Gastrocnemius medialis (tissue), 4 donors: Measurements from ENCODE around the gene PRKCH. TPM values are rescaled to one million over a fixed set of nuclear protein-coding genes. Genes with fewer than 3 reads are reported as not detected.

Experiments used
- ATAC-seq, 2 donors: fragments of 150-250 bp; one replicate each; pipeline ENCODE4 v1.9.1; 2016
- DNase-seq, 2 donors: peaks; one replicate each; pipeline ENCODE4 v3.0.0-alpha.2; 2019
- H3K27ac ChIP-seq, 4 donors: fragments of 200-600 bp; sonication (generic); 1 replicate in 1 of 4; 2 replicates in 3 of 4; pipeline ENCODE4 v1.5.1; 2016 to 2018; ENCODE audit warnings: mild to moderate bottlenecking in 2 of 4, moderate library complexity in 1 of 4
- H3K27me3 ChIP-seq, 3 donors: fragments of 200-600 bp; sonication (generic) in 2 of 3; 1 replicate in 1 of 3; 2 replicates in 2 of 3; pipeline versions ENCODE4 v1.5.1 to v1.6.0; 2016 to 2019; ENCODE audit warnings: mild to moderate bottlenecking in 1 of 3, moderate library complexity in 1 of 3
- H3K36me3 ChIP-seq, 2 donors: fragments of 200-600 bp; sonication (generic) in 1 of 2; one replicate each; pipeline ENCODE4 v1.5.1; 2017 to 2018
- H3K4me1 ChIP-seq, 2 donors: fragments of 200-600 bp; sonication (generic) in 1 of 2; one replicate each; pipeline ENCODE4 v1.5.1; 2016 to 2017; ENCODE audit warnings: mild to moderate bottlenecking in 2 of 2
- H3K4me3 ChIP-seq, 4 donors: fragments of 200-600 bp; sonication (generic) in 3 of 4; 1 replicate in 1 of 4; 2 replicates in 3 of 4; pipeline ENCODE4 v1.5.1; 2016 to 2019; ENCODE audit warnings: mild to moderate bottlenecking in 2 of 4
- H3K9me3 ChIP-seq, 3 donors: fragments of 200-600 bp; sonication (generic) in 2 of 3; 1 replicate in 1 of 3; 2 replicates in 2 of 3; pipeline ENCODE4 v1.5.1; 2016 to 2019
- CTCF ChIP-seq, 5 experiments: fragments of 450-650 bp in 3 of 5; fragments of 200-600 bp in 2 of 5; sonication (generic) in 2 of 5; IDR thresholded peaks in 4 of 5; conservative IDR thresholded peaks in 1 of 5; 1 replicate in 4 of 5; 2 replicates in 1 of 5; pipeline ENCODE4 v1.5.1; 2016 to 2019; ENCODE audit warnings: antibody characterized with exemption in 5 of 5, mild to moderate bottlenecking in 3 of 5, moderate library complexity in 3 of 5
- POLR2A ChIP-seq, 2 donors: fragments of 450-650 bp; IDR thresholded peaks; one replicate each; pipeline ENCODE4 v1.6.1; 2017; ENCODE audit warnings: antibody characterized with exemption in 2 of 2, mild to moderate bottlenecking in 2 of 2, moderate library complexity in 2 of 2
- in situ Hi-C, 4 donors: fragments of 200-750 bp; cut with MboI; loops; one replicate each; pipeline versions ENCODE4 v1.15.0 to v1.8.0; 2017; ENCODE audit warnings: low sequenced_read_pairs in 4 of 4
- intact Hi-C: fragments of 100-400 bp; cut with DNase I; formaldehyde crosslinking; loops from one replicate; pipeline ENCODE4 v1.15.1; 2023; ENCODE audit warnings: low total_unique reads
- total RNA-seq, 4 donors: library from RNA; depleted of rRNA; stranded (reverse); fragments of >200 nt; gene quantifications; one replicate each; pipeline versions ENCODE4 v1.1.0 to v1.2.3, GENCODE V29; 2016

The PRKCH gene
- total RNA-seq, 4 donors from 2014 or later, result 11.3 to 32.4 (median 16.6) TPM

- Histone ChIP-seq H3K4me3 (no peak overlapping the region), H3K9me3 (no peaks in the 10 kb centered on the region), H3K27ac (peak overlapping the region; percentile 55 to 70 (median 60)), H3K27me3 (no peaks in the 10 kb centered on the region), H3K36me3 (no peaks in the 10 kb centered on the region), H3K4me1 (peaks cover 19 to 44% of the 10 kb centered on the region in 2 donors)
- intact Hi-C loops (no loop called here), in situ Hi-C loops (no loop called here)
- peak; percentile 58 to 68 for ATAC-seq
- no peak for DNase-seq
- no peak for TF ChIP-seq CTCF (IDR thresholded peaks at IDR 0.05 in 4 of 5, conservative IDR thresholded peaks at IDR 0.05 in 1 of 5)
- no peak for TF ChIP-seq POLR2A (IDR thresholded peaks at IDR 0.05)
Measured at GRCh38 chr14:61344437-61345150, 23.2 kb downstream of the PRKCH start.

GRCh38 chr14:61345151-61345482 is 23.7 kb downstream of the PRKCH start:
- TF ChIP-seq CTCF (IDR thresholded peaks at IDR 0.05 in 4 of 5, conservative IDR thresholded peaks at IDR 0.05 in 1 of 5), result no peak
- no peak for TF ChIP-seq POLR2A (IDR thresholded peaks at IDR 0.05)
- intact Hi-C loops (no loop called here), in situ Hi-C loops (no loop called here)
- no peak for DNase-seq
- Histone ChIP-seq H3K27me3 (no peaks in the 10 kb centered on the region), H3K27ac (peak overlapping the region; percentile 55 to 70 (median 60)), H3K9me3 (no peaks in the 10 kb centered on the region), H3K4me3 (no peak overlapping the region), H3K4me1 (peaks cover 22 to 44% of the 10 kb centered on the region in 2 donors), H3K36me3 (no peaks in the 10 kb centered on the region)
- ATAC-seq, result no peak

GRCh38 chr14:61346221-61346620 is 24.8 kb downstream of the PRKCH start:
- peaks cover 22 to 44% of the 10 kb centered on the region in 2 donors for H3K4me1 ChIP-seq
- in situ Hi-C loops, result no loop called here
- DNase-seq (no peak), ATAC-seq (no peak)
- TF ChIP-seq POLR2A (IDR thresholded peaks at IDR 0.05) (no peak), CTCF (IDR thresholded peaks at IDR 0.05 in 4 of 5, conservative IDR thresholded peaks at IDR 0.05 in 1 of 5) (no peak)
- intact Hi-C loops, result no loop called here
- H3K36me3 ChIP-seq, result no peaks in the 10 kb centered on the region
- H3K4me3 ChIP-seq, result no peak overlapping the region
- peak overlapping the region in 2 of 4 donors; percentile 54 to 55 for H3K27ac ChIP-seq
- H3K9me3 ChIP-seq, result no peaks in the 10 kb centered on the region
- H3K27me3 ChIP-seq, result no peaks in the 10 kb centered on the region

- peaks cover 22 to 44% of the 10 kb centered on the region in 2 donors for H3K4me1 ChIP-seq
- no peaks in the 10 kb centered on the region for H3K9me3 ChIP-seq
- intact Hi-C loops (no loop called here), in situ Hi-C loops (no loop called here)
- no peaks in the 10 kb centered on the region for H3K27me3 ChIP-seq
- TF ChIP-seq POLR2A (IDR thresholded peaks at IDR 0.05) (no peak), CTCF (IDR thresholded peaks at IDR 0.05 in 4 of 5, conservative IDR thresholded peaks at IDR 0.05 in 1 of 5) (no peak)
- ATAC-seq, result peak in 1 of 2 donors; percentile 35
- DNase-seq, result no peak
- peak overlapping the region in 3 of 4 donors; percentile 50 to 59 (median 54) for H3K27ac ChIP-seq
- no peaks in the 10 kb centered on the region for H3K36me3 ChIP-seq
- H3K4me3 ChIP-seq, result no peak overlapping the region
Measured at GRCh38 chr14:61346793-61347192, 25.4 kb downstream of the PRKCH start.
